GM21367 (cell line): ENCODE measurements around the gene GARNL3.

Source experiments
- ATAC-seq: cut with Tn5 transposase; IDR thresholded peaks from one replicate; pipeline ENCODE4 v1.9.1; 2021; ENCODE audit not compliant: unreplicated experiment

GARNL3 gene, protein sequence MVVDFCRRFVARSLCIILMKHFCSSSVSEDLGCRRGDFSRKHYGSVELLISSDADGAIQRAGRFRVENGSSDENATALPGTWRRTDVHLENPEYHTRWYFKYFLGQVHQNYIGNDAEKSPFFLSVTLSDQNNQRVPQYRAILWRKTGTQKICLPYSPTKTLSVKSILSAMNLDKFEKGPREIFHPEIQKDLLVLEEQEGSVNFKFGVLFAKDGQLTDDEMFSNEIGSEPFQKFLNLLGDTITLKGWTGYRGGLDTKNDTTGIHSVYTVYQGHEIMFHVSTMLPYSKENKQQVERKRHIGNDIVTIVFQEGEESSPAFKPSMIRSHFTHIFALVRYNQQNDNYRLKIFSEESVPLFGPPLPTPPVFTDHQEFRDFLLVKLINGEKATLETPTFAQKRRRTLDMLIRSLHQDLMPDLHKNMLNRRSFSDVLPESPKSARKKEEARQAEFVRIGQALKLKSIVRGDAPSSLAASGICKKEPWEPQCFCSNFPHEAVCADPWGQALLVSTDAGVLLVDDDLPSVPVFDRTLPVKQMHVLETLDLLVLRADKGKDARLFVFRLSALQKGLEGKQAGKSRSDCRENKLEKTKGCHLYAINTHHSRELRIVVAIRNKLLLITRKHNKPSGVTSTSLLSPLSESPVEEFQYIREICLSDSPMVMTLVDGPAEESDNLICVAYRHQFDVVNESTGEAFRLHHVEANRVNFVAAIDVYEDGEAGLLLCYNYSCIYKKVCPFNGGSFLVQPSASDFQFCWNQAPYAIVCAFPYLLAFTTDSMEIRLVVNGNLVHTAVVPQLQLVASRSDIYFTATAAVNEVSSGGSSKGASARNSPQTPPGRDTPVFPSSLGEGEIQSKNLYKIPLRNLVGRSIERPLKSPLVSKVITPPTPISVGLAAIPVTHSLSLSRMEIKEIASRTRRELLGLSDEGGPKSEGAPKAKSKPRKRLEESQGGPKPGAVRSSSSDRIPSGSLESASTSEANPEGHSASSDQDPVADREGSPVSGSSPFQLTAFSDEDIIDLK

GRCh38 chr9:127264462-127265219 lies at the start of gene GARNL3:
GARNL3 (plus strand) TSS chr9:127264774; CDS start chr9:127264878, 104 bp downstream.
- no peak for ATAC-seq

DNA sequence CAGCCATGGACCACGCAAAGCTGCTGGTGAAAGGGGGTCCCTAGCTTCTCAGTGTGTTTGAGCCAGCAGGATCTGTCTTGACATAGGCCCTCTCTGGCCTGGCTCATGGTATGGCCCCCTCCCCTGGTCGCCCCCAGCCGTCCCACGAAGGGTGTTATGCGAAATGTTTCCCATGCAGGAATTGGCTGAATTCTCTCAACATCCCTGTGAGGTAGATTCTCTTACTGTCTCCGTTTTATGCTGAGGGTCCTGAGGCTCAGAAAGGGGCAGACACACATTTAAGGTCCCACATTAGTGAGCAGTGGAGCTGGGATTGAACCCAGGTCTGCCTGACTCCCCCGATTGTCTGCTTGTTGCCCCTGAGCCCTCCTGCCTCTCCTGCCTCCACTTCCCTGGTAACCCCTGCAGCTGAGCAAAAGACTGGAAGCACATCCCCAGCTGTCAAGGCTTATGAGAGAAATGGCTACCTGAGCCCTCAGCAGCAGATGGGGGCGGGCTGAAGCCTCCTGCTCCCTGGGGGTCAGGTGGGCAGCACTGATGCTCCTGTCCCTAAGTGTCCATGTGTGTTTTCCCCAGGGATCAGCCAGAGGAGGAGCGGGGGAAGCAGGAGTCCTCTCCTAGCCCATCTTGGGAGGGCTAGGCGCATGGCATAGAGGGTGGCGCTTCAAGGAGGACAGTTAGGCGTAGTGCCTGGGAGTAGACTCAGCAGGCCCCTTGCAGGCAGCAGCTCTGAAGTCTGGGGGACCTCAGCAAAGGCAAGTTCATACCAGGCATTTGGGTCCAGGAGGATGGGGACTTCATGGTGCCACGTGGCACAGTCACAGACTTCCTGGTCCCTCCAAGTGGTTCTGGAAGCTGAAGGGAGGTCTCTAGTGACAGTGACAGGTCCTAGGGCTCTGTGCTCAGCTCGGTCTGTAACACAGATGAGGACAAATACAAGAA lies 49.0 kb upstream of the GARNL3 start:
- ATAC-seq, result no peak

DNA sequence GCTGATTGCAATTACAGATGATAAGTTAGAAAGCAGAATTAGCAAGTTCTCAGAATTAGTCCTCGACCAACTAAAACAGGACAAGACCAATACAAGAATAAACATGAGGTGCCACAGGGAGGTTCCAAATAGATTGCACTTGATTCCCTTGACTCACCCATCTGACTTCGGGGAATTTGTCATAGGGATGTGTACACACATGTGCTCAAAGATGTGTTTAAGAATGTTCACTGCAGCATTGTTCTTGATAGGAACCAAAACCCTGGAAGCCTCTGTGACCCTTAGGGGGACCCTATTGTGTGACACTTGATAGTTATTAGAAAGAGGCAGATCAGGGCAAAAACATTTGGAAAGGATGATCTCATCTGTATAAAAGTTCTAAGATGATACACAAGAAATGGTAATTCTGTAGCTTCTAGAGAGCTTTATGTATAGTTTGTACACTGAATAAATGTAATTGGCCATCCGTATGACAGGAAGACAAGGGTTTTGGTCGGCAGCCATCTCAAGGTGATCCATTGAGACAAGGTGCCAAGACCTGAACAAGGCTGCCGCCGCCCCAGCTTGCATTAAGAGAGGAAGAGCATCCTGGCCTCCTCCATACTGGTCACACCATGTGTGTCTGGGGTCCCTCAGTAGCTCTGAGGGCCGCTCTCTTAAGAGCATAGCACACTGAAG lies 48.2 kb upstream of the GARNL3 start:
- no peak for ATAC-seq

DNA sequence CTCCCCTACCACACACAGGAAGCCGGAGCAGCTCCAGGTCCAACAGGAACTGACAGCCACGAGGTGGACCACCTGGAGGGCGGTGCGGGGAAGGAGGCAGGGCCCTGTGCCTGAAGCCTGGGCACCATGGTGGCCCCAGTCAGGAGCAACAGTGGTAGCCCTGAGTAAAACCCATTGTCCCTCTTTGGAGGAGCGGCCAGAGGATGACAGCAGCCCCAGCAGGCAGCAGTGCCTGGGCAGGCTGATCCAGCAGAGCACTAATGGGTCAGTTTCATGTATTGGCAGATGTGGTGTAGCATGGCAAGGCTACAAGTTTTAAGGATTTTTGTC lies 47.7 kb upstream of the GARNL3 start:
- no peak for ATAC-seq

- no peak for ATAC-seq
Measured at GRCh38 chr9:127218818-127219217, 45.8 kb upstream of the GARNL3 start.

- no peak for ATAC-seq
Measured at GRCh38 chr9:127219520-127219919, 45.1 kb upstream of the GARNL3 start.

DNA sequence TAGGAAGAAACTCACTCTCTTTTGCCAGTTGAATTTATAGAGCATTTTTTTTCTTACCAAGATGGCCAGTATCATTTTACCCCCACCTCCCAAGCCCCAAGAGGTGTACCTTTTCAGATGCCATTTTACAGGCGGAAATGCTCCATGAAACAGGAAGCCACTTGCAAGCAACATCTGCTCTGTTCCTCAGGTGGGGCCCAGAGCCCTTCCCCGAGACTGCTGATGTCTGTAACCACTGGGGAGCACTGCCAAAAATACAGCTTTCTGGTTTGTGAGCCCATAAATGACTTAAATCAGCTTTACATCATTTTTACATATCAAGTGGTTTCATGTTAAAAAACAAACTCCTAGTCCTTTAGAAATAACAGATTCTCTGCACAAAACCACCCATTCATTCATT lies 42.9 kb upstream of the GARNL3 start:
- no peak for ATAC-seq

DNA sequence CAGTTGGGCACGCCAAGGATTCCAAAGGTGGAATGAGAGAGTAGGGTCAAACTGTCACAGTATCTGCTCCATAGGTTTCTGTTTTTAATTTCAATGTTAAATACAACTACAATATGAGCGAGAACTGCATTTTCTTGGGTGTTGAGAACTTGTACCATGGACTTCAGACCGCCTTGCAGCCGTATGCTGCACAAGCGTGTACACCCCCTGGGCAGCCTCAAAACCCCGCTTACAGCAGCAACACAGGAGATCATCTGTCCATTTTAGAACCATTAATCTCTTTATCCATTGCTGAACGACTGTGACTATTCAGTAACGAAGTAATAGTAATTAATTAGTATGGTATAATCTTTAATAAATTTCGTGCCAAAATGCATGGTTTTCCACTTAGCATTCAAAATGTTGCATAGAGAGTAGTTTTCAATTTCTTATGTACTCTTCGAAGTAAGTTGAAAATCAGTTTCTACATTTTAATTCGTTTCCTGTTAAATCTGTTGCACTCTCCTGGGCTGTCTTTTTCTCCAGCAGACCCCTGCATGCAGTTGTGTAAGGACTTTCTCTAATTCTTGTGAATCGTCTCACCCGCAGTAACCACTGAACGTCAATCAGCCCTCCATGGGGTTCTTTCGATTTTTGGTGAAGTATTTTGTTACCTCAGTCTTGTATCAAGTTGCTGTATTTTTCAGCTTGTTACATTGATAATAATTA lies 42.0 kb upstream of the GARNL3 start:
- ATAC-seq, result no peak

DNA sequence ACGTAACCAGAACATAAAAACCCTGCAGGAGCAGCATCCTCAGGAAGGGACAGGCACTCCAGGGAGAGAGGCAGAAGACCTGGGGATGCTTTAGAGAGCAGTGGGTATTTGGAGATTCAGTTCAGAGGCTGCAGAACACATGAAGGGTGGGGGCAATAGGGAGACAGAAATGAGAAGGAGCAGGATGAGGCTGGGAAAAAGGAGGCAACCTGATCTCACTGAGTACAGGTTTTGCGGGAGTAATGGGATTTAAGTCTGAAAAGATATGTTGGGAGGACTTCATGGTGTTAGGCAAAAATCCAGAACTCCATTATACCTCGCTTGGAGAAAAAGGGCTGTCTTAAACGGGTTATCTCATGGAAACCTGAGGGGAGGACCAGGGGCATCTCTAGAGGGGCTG lies 41.3 kb upstream of the GARNL3 start:
- ATAC-seq, result no peak

DNA sequence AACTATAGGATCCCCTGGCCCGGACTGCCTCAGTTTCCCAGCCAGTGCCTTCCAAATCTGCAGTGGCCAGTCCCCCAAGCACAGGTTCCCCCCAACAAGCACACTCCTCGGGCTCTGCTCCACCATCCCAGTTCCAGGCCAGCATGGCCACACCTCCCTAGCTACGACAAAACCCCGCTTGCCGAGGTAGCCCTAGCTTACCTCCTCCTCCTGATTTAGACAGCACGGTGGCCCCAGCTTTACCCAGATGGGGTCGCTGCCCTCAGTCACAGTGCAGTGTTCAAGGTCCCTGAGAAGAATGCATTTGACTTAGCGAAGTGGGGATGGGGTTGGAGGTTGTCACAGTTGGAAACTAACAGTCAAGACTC lies 40.8 kb upstream of the GARNL3 start:
- ATAC-seq, result no peak

DNA sequence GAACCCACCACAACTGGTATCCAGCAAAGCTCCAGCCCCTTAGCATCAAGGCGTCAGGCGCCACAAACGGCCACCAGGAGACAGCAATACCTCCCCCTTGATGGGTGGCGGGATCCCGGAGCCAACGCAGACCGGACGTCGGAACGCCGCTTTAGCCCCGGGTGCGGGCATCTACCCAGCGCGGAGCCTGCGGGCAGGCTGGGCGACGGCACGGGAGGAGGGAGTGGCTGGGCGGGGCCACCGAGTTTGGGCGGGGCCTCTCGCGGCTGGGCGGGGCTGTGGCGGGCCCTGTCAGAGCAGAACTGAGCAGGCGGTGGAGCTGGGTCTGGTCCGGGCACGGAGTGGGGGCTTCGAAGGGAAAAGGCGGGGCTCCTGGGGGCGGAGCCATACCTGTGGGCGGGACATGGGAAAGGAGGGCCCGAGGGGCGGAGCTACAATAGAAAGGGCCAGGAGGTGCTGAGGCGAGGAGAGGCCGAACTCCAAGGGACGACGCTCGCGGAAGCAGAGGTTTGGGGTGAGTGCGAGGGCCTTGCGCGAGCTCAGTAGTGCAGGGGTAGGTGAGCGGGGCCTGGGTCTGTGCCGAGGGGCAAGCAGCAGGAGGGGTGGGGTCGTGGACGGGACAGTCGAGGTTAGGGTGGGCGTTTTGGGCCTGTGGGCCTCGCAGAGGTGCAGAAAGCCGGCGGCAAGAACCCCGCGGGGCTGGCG lies 40.2 kb upstream of the GARNL3 start:
- ATAC-seq, result peak; percentile 55

DNA sequence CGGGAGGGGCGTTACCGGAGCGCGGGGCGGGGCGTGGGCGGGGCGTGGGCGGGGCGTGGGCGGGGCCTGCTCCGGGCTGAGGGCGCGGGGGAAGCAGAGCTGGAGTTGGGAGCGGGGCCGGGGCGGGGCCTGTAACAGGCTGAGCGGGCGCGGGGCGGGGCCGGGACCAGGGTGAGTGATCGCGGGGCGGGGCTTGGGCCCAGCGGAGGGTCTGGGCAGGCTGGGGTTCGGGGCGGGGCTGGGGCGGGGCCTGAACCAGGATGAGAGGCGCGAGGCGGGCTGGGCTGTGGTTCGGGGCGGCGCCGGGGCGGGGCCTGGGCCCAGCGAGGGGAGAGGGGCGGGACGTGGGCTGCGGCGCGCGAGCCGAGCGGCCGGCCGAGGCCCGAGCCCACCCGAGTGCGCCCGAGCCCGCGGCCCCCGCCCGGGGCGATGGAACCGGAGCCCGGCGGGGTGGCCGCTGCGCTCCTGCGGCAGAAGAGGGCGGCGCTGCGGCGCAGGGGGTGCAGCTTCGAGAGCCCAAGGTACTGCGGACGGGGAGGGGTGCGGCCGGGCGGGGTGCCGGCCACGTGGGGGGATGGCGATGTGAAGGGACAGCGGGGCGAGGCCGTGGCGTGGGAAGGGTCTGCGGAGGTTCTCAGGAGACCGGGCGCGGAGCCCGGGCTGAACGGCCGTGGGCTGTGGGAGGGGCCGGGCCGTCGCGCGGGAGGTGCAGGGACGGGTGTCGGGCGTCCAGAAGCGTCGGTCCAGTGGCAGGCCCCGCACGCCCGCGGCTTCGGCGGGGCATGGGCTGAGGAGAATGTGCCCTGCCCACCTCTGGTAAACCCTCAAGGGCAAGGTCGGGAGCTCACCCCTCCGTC lies 39.5 kb upstream of the GARNL3 start:
- peak; percentile 37 for ATAC-seq

DNA sequence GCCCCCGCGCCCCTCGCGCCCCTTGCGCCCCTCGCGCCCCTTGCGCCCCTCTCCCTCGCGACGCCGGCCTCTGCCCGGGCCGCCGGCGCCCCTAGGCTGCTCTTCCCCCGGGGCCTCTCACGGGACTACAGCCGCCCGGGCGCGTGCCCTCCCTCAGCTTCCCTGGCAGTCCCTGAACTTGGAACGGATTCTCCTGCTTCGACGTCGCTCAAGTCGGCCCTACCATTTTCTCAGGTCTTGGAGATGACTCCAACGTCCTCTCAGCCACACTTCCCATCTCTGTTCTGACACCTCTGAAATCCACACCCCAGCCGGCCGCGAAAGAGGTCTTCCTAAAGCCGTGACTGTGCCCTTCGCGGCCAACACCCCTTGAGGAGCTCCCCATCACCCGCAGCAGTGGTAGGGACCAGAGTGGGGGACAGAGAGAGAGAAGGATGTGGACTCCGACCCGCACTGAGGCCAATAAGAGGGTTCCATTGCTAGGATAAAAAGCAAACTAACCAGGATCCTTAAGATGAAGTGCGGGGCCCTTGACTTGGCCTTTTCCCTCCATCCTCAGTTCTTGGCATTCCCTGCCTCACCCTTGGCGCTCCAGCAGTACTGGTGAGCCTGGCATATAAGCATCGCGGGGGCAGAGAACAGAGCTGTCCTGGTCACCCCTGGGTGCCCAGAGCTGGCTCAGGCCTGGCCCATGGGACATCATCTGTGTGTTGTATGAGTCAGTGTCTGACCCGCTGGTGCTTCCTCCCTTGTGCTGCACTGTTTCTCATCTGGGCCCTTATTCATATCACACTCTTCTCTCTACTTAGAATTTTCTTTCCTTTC lies 38.6 kb upstream of the GARNL3 start:
- ATAC-seq, result no peak

DNA sequence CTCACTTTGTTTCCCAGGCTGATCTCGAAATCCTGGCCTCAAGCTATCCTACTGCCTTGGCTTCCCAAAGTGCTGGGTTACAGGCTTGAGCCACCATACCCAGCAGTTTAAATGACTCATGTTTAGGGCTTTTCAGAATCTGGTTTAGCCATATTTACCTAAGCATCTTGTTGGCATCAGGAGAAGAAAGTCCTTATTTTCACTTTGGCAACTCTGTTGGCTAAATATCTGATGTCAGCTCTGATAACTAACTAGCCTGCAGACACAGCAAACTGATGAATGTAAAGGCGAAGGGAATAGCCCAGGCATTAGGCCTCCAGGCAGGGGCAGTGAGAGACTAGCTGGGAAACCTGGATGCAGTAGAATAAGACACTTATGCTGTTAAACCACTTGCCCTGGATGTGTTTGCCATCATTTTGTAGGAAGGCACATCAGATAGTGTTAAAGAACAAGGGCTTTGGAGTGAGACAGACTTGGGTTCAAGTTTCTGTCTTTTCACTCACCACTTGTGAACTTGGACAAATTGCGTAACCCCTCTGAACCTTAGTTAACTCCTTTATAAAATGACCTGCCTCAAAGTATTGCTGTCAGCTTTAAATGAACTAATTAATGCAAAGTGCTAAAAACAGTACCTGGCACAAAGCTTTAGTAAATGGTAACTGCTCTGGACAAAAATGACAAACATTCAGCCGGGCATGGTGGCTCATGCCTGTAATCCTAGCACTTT lies 34.7 kb upstream of the GARNL3 start:
- ATAC-seq, result no peak

DNA sequence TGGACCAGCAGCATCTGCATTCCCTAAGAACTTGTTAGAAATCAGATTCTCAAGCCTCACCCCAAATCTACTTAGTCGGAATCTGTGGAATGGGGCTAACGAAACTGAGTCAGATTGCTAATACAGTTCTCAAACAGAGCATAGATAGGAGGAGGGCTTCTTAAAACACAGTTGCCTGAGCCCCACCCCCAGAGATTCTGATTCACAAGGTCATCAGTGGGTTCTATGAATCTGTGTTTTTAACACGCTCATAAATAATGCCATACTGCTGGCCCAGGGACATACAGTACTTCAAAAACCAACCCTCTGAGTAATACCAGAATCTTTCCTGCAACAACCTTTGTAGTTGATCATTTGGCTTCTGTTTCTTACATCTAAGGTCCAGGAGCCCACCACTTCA lies 32.9 kb upstream of the GARNL3 start:
- ATAC-seq, result no peak
